ENCODE data around the gene RNU6-1.

The RNU6-1 gene

GRCh38 chr15:67832031-67832551, 7.8 kb downstream of the RNU6-1 start:
- no peak for DNase-seq

GRCh38 chr15:67831363-67831762, 8.5 kb downstream of the RNU6-1 start:
- no peak for DNase-seq

DNA sequence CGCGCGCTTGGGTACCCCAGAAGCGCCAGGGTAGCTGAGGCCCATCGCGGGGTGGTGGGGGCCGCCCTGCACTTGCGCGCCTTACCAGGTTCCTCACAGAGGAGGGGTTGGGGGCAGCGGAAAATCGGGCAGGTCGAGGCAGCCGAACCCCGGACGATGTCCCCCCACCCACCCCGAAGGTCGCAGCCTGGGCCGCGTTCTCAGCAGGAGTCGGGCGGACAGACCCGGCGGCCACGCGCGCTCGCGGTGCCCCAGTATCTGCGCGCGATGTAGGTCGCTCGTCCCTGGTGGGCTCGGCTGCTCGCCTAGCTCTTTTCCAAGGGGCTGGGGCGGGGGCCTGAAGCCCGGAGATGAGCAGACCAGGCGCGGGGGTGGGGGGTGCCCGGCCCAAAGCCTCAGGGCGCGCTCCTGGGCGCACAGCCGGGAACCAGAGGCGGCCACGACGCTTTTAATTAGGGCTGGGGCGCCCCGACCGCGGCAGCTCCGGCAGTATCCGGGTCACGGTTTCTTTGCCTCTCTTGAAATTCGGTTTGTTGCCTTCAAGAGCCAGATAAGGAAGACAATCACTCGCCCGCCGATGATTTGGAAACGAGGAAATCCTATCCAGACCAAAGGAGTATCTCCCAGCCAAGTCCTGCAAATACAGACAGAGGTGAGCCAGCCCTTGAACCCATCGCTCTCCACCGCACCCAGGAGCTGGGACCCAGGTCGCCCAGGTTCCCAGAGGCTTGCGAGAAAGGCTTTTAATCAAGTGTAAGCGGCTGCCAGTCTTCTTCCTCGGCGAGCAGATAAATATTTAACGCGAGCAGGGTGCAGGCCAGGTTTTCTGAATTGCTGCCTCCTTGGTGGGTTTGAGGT, 10.0 kb downstream of the RNU6-1 start:
- no peak for DNase-seq

- DNase-seq: no peak
Observed at GRCh38 chr15:67828969-67829646, 10.7 kb downstream of the RNU6-1 start.

- DNase-seq: no peak
Observed at GRCh38 chr15:67828278-67828968, 11.4 kb downstream of the RNU6-1 start.

- DNase-seq: no peak
Observed at GRCh38 chr15:67827562-67828277, 12.1 kb downstream of the RNU6-1 start.

- DNase-seq: no peak
Observed at GRCh38 chr15:67826717-67827561, 12.9 kb downstream of the RNU6-1 start.

- DNase-seq: no peak
Observed at GRCh38 chr15:67825881-67826716, 13.7 kb downstream of the RNU6-1 start.

- DNase-seq: peak; percentile 82
Observed at GRCh38 chr15:67824976-67825880, 14.6 kb downstream of the RNU6-1 start, which contains the start of gene SKOR1. Gene SKOR1 (plus strand): TSS chr15:67825509. CDS start chr15:67825603, 94 bp downstream.

DNA sequence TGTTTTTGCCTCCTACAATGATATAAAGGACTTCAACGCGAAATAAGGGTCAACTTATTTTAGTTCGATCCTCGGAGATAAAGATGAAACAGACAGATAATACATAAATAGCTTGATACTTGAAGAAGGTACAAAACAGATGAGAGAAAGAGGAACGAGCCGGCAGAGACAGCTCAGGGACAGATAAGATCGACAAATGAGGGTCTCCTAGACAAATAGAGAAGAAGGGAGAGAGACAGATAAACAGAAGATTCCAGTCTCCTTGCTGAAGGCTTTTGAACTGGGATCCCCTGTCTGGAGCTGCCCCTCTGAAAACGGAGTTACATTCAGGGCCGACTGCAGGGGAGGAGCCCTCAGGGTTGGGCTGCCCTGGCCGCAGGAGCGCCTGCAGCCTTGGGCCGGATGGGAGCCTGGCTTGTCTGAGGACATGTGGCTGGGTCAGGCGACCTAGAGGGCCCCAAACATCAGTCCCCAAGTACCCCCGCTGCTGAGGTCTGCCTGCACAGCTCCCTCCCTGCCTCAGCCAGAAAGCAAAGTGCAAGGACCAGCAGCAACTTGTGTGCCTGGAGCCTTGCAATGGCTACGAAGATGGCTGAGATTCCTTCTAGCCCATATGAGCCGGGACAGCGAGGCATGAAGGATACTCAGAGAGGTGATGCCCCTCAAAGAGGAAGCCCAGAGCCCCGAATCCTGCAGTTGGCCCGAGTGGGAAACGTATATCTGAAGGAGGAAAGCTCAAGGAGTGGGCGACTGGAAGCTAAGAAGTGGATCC, 15.5 kb downstream of the RNU6-1 start:
- no peak for DNase-seq

DNA sequence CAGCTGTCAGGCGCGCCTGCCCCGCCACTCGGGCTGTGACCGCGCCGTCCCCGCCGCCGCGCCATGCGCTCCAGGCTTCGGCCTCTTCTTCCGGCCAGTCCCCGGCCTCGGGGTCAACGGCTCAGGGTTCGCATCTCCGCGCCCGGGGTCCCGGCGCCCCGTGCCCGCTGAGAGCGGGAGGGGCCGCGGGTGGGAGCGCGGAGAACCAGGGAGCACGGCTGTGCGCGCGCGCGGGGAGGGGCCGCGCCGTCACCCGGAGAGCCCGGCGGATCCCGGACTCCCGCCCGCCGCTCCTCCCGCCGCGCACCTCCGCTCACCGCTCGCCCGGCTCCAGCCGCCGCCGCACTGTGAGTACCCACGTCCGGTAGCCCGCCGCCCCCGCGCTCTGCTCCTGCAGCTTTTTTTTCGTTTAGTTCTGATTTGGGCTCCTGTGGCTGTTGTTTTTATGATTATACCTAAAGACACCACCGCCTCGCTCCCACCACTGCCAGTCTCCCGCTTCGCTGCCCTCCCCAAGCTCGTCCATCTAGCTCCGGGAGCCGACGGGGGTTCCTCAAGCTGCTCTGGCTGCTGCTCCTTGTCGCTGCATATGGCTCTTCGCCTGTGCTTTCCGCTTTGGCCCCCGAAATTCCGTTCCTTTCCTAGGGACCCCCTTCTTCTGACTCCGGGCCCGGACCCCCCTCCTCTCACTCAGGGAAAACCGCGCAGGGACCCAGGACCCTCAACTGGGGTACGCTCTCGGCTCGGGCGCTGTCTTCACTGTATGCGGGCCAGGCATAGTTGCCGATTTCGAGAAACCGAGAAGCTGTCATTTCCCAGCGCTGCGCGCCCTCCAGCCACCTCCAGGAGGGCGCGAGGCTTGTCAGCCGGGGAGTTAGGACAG, 16.3 kb downstream of the RNU6-1 start:
- no peak for DNase-seq

DNA sequence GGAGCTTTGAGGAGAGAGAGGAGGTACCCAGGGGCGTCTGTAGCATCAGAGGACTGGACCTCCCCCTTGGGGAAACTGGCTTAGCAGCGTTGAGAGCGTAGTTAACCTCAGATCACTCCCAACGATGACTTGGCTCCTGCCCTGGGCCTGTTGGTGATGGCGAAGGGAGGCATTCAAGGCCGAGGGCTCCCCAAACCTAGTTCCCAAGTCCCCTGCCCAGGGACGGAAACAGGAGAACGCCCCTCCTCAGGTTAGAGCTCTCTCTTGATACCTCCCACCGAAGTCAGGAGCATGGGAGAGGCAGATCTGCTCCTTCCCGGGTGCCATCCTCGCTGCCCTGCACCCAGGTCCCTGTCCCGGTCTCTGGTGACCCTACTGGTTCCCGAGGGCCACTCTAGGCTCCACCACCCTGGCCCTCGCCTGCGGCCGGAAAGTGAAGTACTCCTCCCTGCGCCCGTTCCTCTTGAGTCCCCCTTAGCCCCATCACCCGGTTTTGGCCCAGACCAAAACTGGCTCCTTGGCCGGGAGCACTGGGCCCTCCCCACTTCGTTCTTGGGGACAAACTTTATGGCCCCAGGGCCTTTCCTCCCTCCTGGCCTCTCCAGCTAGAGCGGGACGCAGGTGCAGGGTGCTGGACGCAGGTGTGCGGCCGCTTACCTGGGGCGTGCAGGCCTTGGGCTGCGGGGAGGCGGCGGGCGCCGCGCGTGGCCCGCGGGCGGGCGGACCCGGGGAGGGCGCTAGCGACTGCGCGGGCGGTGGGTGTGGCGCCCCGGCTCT, 17.1 kb downstream of the RNU6-1 start:
- DNase-seq: no peak

DNA sequence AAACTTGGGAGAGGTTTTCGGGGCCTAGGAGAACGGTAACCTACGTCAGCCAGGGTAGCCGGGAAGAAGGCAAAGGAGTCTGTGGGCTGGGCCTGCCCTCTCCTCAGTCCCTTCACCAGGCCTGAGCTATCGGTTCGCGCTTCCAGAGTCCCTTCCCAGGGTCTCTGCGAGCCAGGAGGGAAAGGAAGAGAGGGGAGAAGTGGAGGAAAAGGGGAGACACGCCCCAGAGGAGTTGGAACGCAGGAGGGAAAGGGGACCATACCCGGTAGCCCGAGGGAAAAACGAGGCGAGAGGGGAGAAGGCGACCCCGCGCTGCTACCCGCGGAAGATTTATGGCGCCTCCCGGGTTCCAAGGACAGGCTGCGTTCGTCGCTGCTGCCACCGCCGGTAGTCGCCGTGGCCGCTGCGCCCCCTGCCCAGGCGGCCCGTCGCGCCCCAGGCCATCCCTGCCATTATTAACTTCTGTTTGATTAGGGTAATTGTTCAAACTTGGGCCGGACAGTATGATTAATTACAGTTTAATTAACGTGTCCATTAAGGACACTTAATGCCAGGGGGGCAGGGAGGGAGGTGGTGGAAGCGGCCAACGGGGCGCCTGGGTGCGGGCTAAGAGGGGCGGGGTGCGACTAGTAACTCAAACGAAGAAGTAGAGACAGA, 17.9 kb downstream of the RNU6-1 start:
- no peak for DNase-seq

GRCh38 chr15:67820992-67821783, 18.7 kb downstream of the RNU6-1 start:
- peak; percentile 52 for DNase-seq

All from suppressor macrophage treated with lipopolysaccharide for 4 hours (primary cell).